Measurements from ENCODE around the gene IFNGR1.
"Not testable (repeated sequence)": the region's sequence is repeated elsewhere in the genome, so short reads cannot be mapped to it uniquely, and the experiment has no call there.

- not testable (repeated sequence) for TF ChIP-seq CTCF (IDR thresholded peaks at IDR 0.05); MAZ (IDR thresholded peaks at IDR 0.05; ENCODE audit: borderline replicate concordance, low read depth, low read length); RAD21 (conservative IDR thresholded peaks at IDR 0.05 in 1 of 2, IDR thresholded peaks at IDR 0.05 in 1 of 2); USF2 (IDR thresholded peaks at IDR 0.05); POLR2A (IDR thresholded peaks at IDR 0.05; ENCODE audit: low read length); TP53 (CRISPR knock-in tag; IDR thresholded peaks at IDR 0.05)
Measured at GRCh38 chr6:137215630-137216029, 3.6 kb downstream of the IFNGR1 start.
